ENCODE data around the gene PDE9A. TPM values are rescaled to one million over a fixed set of nuclear protein-coding genes. Genes with fewer than 3 reads are reported as not detected.

Gene PDE9A
- total RNA-seq, 1 experiment from 2014 or later = 31.9 TPM

DNA sequence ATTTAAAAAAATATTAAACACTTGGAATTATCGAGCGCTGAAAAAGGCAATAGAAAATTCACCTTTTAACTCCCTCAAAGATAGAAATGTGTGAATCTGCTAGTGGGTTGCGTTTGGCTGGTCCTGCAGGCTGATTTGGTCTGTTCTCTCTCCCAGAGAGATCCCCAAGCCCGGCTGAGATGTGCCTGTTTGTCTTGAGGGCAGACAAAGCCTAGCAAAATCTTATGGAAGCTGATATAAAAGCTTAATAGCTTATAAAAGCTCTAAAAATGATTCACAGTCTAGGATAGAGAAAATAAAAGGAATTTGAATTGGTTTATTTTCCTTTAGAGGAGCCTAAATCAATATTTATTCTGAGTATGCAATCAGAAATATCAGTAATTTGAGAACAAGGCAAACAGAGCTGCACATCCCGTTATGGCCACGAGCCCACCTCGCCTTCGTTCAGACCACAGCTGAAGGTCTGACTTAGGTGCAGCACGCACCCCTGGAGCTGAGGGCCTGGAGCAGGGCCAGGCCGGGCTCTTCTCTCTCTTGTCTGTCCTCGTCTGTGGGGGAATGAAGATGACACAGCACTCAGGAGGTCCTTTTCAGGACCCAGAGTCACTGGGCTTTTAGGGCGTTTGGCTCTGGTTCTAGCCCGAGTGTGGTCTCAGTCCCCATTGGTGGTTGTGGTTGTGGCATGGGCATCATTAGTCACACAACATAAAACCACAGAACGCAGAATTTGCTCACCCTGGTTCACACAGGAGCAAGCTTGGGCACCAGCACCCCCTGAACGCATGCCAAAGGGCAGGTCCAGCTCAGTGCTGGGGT lies 18.6 kb downstream of the PDE9A start:
- Histone ChIP-seq H3K27ac (ENCODE audit: insufficient read length, low read depth, low read length) (no peak overlapping the region), H4K20me1 (ENCODE audit: control insufficient read depth, insufficient read depth, insufficient read length) (no peaks in the 10 kb centered on the region), H4K91ac (ENCODE audit: insufficient read length, low read depth, low read length) (no peak overlapping the region), H3K14ac (ENCODE audit: insufficient read depth, low read length) (no peak overlapping the region), H3K4me1 (ENCODE audit: insufficient read depth, low read length) (peaks cover 1% of the 10 kb centered on the region; the same call in 1 of the 2 replicates), H3K18ac (ENCODE audit: insufficient read length, low read depth, low read length) (no peak overlapping the region), H2AK5ac (ENCODE audit: insufficient read length, low read length) (no peak overlapping the region), H2BK5ac (ENCODE audit: insufficient read length, low read length) (no peak overlapping the region), H3K9ac (ENCODE audit: extremely low read depth, insufficient read length, low read length) (no peak overlapping the region), H3T11ph (ENCODE audit: low read length) (no peak overlapping the region), H2BK15ac (ENCODE audit: low read depth, low read length) (no peak overlapping the region), H3K23ac (ENCODE audit: insufficient read length, low read depth, low read length) (no peak overlapping the region), H3K4me2 (ENCODE audit: insufficient read depth, insufficient read length, low read length) (no peak overlapping the region), H3K27me3 (ENCODE audit: insufficient read depth, low read length) (no peaks in the 10 kb centered on the region), H3K79me2 (ENCODE audit: insufficient read depth, low read length) (peaks cover 6% of the 10 kb centered on the region; the same call in 1 of the 2 replicates), H2AFZ (ENCODE audit: low read length) (no peak overlapping the region), H3K23me2 (ENCODE audit: insufficient read length, low read depth, low read length, poor library complexity, severe bottlenecking) (no peaks in the 10 kb centered on the region), H3K79me1 (ENCODE audit: insufficient read depth, low read depth, low read length, poor library complexity, severe bottlenecking) (no peaks in the 10 kb centered on the region), H4K5ac (ENCODE audit: insufficient read length, low read depth, low read length) (no peak overlapping the region), H2BK12ac (ENCODE audit: insufficient read length, low read depth, low read length) (no peak overlapping the region), H3K4ac (ENCODE audit: low read depth, low read length) (no peak overlapping the region), H2BK20ac (ENCODE audit: low read depth, low read length, poor library complexity, severe bottlenecking) (no peak overlapping the region), H3K56ac (ENCODE audit: insufficient read length, low read depth, low read length) (no peak overlapping the region), H4K8ac (replicated peaks; ENCODE audit: insufficient read length, low read depth, low read length) (no peak overlapping the region), H3K9me3 (ENCODE audit: control insufficient read depth, low read depth, low read length) (no peaks in the 10 kb centered on the region), H2BK120ac (ENCODE audit: low read depth, low read length, poor library complexity, severe bottlenecking) (no peak overlapping the region)
- Mint-ChIP-seq H3K36me3 (ENCODE audit: insufficient read depth in 1 of 3, low read depth in 3 of 3) (peaks cover 10 to 14% (median 11%) of the 10 kb centered on the region in 3 experiments), H3K4me3 (no peak overlapping the region), H3K9me3 (no peaks in the 10 kb centered on the region), H3K4me1 (peaks cover 56 to 70% of the 10 kb centered on the region in 2 experiments), H3K27ac (no peak overlapping the region), H3K27me3 (ENCODE audit: low read depth) (no peaks in the 10 kb centered on the region; the same call in 1 of the 2 replicates)
- WGBS (ENCODE audit: extremely low coverage, insufficient read length, low lambda C conversion rate) = no CpG with 5 or more reads among the region's 15 CpGs
- TF ChIP-seq, protein P1, sequence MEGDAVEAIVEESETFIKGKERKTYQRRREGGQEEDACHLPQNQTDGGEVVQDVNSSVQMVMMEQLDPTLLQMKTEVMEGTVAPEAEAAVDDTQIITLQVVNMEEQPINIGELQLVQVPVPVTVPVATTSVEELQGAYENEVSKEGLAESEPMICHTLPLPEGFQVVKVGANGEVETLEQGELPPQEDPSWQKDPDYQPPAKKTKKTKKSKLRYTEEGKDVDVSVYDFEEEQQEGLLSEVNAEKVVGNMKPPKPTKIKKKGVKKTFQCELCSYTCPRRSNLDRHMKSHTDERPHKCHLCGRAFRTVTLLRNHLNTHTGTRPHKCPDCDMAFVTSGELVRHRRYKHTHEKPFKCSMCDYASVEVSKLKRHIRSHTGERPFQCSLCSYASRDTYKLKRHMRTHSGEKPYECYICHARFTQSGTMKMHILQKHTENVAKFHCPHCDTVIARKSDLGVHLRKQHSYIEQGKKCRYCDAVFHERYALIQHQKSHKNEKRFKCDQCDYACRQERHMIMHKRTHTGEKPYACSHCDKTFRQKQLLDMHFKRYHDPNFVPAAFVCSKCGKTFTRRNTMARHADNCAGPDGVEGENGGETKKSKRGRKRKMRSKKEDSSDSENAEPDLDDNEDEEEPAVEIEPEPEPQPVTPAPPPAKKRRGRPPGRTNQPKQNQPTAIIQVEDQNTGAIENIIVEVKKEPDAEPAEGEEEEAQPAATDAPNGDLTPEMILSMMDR (conservative IDR thresholded peaks at IDR 0.05) = no peak
- no peak for DNase-seq
